Measurements from ENCODE around the gene UBE2E2. TPM values are rescaled to one million over a fixed set of nuclear protein-coding genes. Genes with fewer than 3 reads are reported as not detected.

The UBE2E2 gene
- total and polyA plus RNA-seq, 2 donors (not counting 1 experiment from before 2014, with no cell fraction given) = 16.0 to 45.0 TPM

- Mint-ChIP-seq H3K9me3 (ENCODE audit: insufficient read depth) (no peaks in the 10 kb centered on the region), H3K27me3 (no peaks in the 10 kb centered on the region), H3K4me1 (peaks cover 19% of the 10 kb centered on the region), H3K27ac (peak overlapping the region; percentile 46), H3K4me3 (no peak overlapping the region)
- TF ChIP-seq EZH2 (IDR thresholded peaks at IDR 0.05; ENCODE audit: borderline replicate concordance, insufficient read depth, low read depth, low read length, poor library complexity, severe bottlenecking) = no peak
- TF ChIP-seq, protein P1, sequence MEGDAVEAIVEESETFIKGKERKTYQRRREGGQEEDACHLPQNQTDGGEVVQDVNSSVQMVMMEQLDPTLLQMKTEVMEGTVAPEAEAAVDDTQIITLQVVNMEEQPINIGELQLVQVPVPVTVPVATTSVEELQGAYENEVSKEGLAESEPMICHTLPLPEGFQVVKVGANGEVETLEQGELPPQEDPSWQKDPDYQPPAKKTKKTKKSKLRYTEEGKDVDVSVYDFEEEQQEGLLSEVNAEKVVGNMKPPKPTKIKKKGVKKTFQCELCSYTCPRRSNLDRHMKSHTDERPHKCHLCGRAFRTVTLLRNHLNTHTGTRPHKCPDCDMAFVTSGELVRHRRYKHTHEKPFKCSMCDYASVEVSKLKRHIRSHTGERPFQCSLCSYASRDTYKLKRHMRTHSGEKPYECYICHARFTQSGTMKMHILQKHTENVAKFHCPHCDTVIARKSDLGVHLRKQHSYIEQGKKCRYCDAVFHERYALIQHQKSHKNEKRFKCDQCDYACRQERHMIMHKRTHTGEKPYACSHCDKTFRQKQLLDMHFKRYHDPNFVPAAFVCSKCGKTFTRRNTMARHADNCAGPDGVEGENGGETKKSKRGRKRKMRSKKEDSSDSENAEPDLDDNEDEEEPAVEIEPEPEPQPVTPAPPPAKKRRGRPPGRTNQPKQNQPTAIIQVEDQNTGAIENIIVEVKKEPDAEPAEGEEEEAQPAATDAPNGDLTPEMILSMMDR (IDR thresholded peaks at IDR 0.05) = no peak
- Histone ChIP-seq H3K79me2 (ENCODE audit: control insufficient read depth, insufficient read depth, low read length) (peaks cover 18% of the 10 kb centered on the region), H4K20me1 (ENCODE audit: control insufficient read depth, insufficient read depth, low read length, poor library complexity, severe bottlenecking) (peaks cover 5% of the 10 kb centered on the region), H3K27ac (ENCODE audit: low read length in 2 of 2) (no peak overlapping the region), H3K9me3 (ENCODE audit: control extremely low read depth in 1 of 3, control insufficient read depth in 2 of 3, insufficient read depth in 1 of 3, low read length in 2 of 3) (no peaks in the 10 kb centered on the region), H3K4me2 (replicated peaks; ENCODE audit: low read depth, low read length, poor library complexity, severe bottlenecking) (no peak overlapping the region), H2AFZ (ENCODE audit: insufficient read depth, low read depth, low read length, poor library complexity, severe bottlenecking) (no peak overlapping the region), H3K9ac (ENCODE audit: low read length) (no peak overlapping the region), H3K36me3 (replicated peaks in 1 of 2; ENCODE audit: control extremely low read depth in 1 of 2, control insufficient read depth in 1 of 2, extremely low read depth in 1 of 2, insufficient read depth in 2 of 2, low read length in 1 of 2) (peaks cover 5 to 11% of the 10 kb centered on the region in 2 experiments), H3K4me1 (ENCODE audit: control insufficient read depth in 2 of 2, insufficient read depth in 2 of 2, low read length in 2 of 2) (peaks cover 0 to 8% of the 10 kb centered on the region in 2 donors), H3K4me3 (ENCODE audit: control extremely low read depth in 1 of 5, extremely low read depth in 1 of 5, insufficient read depth in 1 of 5, low read depth in 2 of 5, low read length in 4 of 5) (no peak overlapping the region), H3K27me3 (replicated peaks in 1 of 4; ENCODE audit: control extremely low read depth in 1 of 4, control insufficient read depth in 3 of 4, insufficient read depth in 4 of 4, low read length in 3 of 4) (no peaks in the 10 kb centered on the region)
- CTCF ChIA-PET = no interaction called here
- DNase-seq = no peak
- intact Hi-C loops (cut with micrococcal nuclease) = no loop called here
- ATAC-seq (ENCODE audit: low read depth) = no peak
- POLR2A ChIA-PET = no interaction called here
- 100% methylated on average over 1 of the region's 4 CpGs for WGBS (ENCODE audit: insufficient coverage)
Observed at GRCh38 chr3:23501201-23501802, 298.2 kb downstream of the UBE2E2 start.

GRCh38 chr3:23508464-23508863, 305.3 kb downstream of the UBE2E2 start:
- no peaks in the 10 kb centered on the region for H3K79me2 ChIP-seq (ENCODE audit: control insufficient read depth, insufficient read depth, low read length)
- no peak overlapping the region for H3K4me3 Mint-ChIP-seq
- no peaks in the 10 kb centered on the region for H4K20me1 ChIP-seq (ENCODE audit: control insufficient read depth, insufficient read depth, low read length, poor library complexity, severe bottlenecking)
- intact Hi-C loops (cut with micrococcal nuclease) = no loop called here
- H2AFZ ChIP-seq (ENCODE audit: insufficient read depth, low read depth, low read length, poor library complexity, severe bottlenecking) = no peak overlapping the region
- H3K4me1 ChIP-seq (ENCODE audit: control insufficient read depth in 2 of 2, insufficient read depth in 2 of 2, low read length in 2 of 2) = no peaks in the 10 kb centered on the region
- no peaks in the 10 kb centered on the region for H3K9me3 ChIP-seq (ENCODE audit: control extremely low read depth in 1 of 3, control insufficient read depth in 2 of 3, insufficient read depth in 1 of 3, low read length in 2 of 3)
- no peak overlapping the region for H3K9ac ChIP-seq (ENCODE audit: low read length)
- H3K27ac ChIP-seq (ENCODE audit: low read length in 2 of 2) = no peak overlapping the region
- no peaks in the 10 kb centered on the region for H3K27me3 ChIP-seq (replicated peaks in 1 of 4; ENCODE audit: control extremely low read depth in 1 of 4, control insufficient read depth in 3 of 4, insufficient read depth in 4 of 4, low read length in 3 of 4)
- ChIA-PET POLR2A (no interaction called here), CTCF (no interaction called here)
- TF ChIP-seq, protein P1 (IDR thresholded peaks at IDR 0.05) = no peak
- no peak for TF ChIP-seq EZH2 (IDR thresholded peaks at IDR 0.05; ENCODE audit: borderline replicate concordance, insufficient read depth, low read depth, low read length, poor library complexity, severe bottlenecking)
- H3K9me3 Mint-ChIP-seq (ENCODE audit: insufficient read depth) = no peaks in the 10 kb centered on the region
- 96% methylated on average over 4 of the region's 5 CpGs for WGBS (ENCODE audit: insufficient coverage)
- H3K27me3 Mint-ChIP-seq = no peaks in the 10 kb centered on the region
- H3K4me1 Mint-ChIP-seq = no peaks in the 10 kb centered on the region
- H3K4me3 ChIP-seq (ENCODE audit: control extremely low read depth in 1 of 5, extremely low read depth in 1 of 5, insufficient read depth in 1 of 5, low read depth in 2 of 5, low read length in 4 of 5) = no peak overlapping the region
- H3K27ac Mint-ChIP-seq = no peak overlapping the region
- no peak overlapping the region for H3K4me2 ChIP-seq (replicated peaks; ENCODE audit: low read depth, low read length, poor library complexity, severe bottlenecking)
- ATAC-seq (ENCODE audit: low read depth) (no peak), DNase-seq (no peak)
- H3K36me3 ChIP-seq (replicated peaks in 1 of 2; ENCODE audit: control extremely low read depth in 1 of 2, control insufficient read depth in 1 of 2, extremely low read depth in 1 of 2, insufficient read depth in 2 of 2, low read length in 1 of 2) = peaks cover 4 to 13% of the 10 kb centered on the region in 2 experiments

Data from B cell (primary cell).